Activated T-cell treated with anti-CD3 and anti-CD28 coated beads, Interleukin-2, amount 50 U/mL, for 48 hours (primary cell): ENCODE measurements around the gene GPR39.

Source experiments
- DNase-seq, 2 experiments: peaks; one replicate each; pipeline ENCODE4 v3.0.0-alpha.2; 2020

GPR39 gene

DNA sequence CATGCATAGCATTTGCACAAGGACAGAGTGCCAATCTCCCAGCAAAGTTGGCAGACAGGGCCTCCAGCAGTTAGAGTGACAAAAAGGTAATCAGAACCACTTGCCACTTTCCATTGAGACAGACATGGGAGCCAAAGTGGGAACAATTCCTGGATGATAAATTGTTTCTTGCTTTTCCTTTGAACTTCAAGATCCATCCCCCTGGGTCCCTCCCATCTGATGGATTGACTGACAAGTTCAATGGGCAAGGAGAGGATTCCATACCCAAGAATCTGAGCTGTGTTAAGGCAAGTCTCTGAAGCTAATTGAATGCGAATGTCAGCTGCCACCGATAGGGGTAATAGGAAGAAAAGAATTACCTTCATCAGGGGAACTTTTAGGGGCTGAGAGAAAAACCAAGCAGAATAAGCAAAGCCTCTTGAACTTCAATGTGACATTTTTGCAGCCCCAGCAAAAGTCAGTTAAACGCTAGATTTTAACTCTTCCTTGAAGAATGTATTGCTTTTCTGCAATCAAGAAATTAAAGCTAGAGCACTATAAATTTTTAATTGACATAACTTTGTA is 156.9 kb downstream of the GPR39 start:
- no peak for DNase-seq

DNA sequence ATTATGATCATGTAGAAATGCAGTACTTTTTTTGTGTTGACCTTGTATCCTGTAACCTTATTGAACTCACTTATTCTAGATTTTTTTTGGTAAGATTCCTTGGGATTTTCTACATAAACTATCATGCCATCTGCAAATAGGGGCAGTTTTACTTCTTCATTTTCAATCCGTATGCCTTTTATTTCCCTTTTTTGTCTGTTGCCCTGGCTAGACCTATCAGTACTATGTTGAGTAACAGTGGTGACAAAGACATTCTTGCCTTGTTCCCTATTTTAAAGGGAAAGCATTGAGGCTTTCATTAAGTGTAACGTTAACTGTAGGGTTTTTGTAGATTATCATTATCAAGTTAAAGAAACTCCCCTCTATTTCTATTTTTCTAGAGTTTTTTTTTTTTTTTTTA is 161.1 kb downstream of the GPR39 start:
- no peak for DNase-seq

DNA sequence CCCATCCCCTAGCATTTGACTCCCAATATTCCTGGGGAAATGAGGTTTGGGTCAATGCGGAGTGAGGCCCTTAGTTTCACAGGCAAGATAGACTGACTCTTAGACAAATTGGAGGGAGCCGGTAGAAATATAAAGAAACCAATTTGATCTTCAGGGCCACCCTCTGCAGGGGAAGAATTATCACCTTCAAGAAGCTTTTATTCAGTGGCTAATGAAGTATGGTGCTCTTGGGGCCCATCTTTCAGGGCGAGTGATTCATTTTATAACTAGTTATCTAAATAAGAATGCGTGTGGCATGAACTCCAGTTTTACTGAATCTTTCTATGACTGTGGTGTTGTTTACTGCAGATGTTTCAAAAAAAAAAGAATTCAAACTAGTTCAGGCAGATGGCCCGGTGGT is 165.0 kb downstream of the GPR39 start:
- DNase-seq, result no peak

GRCh38 chr2:132581991-132582738 is 165.6 kb downstream of the GPR39 start:
- no peak for DNase-seq

DNA sequence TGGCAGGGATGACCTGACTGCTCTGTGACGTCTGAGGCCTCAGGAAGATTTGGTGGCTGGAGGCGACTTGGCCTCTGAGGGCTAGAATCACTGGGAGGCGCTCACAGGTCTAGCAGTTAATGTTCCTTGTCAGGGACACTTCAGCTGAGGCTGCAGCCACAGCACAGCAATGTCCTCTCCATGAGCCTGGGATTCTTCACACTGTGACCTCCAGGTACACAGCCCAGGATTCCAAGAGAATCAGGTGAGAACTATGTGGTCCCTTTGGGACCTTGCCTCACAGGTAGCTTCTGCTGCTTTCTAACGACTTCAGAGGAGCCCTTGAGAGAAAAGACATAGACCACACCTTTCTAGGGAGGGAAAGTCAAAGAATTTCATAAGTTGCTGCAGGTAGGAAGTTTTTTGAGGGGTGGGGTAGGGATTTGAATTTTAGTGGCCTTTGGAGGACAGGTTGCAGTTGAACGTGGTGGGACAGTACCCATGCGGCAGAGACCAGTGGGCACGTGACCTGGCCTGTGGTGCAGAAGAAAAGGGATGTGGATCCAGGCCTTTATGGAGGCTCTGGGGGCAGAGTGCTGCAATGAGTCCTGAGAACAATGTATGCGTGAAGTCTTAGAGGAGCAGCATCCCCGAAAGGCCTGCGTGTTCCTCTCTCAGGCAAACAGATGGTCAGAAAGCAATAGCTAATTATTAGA is 167.2 kb downstream of the GPR39 start:
- DNase-seq, result no peak

- DNase-seq, result no peak
Observed at GRCh38 chr2:132584976-132585817, 168.6 kb downstream of the GPR39 start.

DNA sequence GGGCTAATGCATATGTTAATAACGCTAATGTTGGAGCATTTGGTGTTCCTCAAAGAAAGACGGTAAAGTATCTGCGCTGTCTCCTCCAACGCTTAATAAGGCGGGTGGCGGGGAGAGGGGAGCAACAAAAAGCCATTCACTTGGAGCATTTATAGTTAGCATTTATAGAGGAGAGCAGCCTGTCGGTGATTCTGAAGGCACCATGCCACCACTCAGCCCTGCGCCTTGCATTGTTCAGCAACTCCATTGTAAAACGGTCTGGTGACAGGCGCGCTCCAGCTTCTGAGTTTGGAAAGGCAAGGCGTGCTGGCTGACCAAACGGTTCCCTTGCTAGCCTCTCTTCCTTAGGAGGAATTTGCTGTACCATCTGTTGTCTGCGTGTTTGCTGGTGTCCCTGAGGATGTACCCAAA is 169.5 kb downstream of the GPR39 start:
- no peak for DNase-seq

- no peak for DNase-seq
Observed at GRCh38 chr2:132586835-132587234, 170.2 kb downstream of the GPR39 start.

DNA sequence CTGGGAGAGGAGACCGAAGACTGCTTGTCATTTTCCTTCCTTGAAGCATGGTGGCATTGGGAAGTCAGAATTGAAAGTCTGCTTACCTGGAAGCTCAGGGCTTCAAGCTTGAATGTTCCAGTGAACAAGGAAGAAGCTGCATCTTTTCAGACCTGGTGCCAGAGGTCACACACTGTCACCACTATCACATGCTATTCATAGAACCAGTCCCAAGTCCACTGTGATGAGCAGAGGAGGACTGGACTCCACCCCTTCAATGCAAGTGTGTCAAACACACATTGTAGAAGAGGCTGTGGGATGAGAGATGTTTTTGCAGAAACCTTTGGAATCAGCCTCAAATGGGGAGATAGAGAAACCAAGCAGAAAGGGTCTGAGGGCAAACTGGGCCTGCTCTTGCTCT is 172.0 kb downstream of the GPR39 start:
- no peak for DNase-seq

DNA sequence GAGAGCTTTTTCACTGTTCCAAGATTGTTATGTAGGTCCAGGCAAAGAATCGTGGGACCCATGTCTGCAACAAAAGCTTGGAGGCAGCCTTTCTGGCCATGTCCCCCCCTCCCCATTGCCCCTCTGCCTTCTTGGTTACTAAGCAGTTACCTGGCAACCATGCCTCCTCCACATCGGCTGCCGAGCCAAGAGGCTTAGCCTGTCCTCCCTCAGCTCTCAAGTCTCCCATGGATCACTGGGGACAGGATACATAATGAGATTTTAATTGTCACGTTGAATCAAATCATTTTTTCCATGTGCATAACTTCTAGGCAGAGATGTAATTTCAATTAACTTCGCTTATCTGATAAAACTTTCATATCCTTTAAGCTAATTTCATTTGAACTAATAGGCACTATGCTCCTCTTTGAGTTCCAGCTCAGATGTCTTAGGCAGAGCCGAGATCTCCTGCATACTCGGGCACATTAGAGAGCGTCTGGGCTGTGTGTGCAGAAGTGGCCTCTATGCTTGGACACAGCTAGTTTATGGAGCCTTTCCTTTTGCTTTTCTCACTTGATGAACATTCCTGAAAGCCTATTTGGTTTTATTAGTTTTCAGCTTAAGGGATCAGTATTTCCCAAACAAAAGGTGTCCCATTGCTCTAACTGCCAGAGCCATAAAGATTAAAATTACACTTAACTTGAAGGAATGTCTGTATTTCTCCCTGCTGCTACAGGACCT is 172.7 kb downstream of the GPR39 start:
- no peak for DNase-seq

DNA sequence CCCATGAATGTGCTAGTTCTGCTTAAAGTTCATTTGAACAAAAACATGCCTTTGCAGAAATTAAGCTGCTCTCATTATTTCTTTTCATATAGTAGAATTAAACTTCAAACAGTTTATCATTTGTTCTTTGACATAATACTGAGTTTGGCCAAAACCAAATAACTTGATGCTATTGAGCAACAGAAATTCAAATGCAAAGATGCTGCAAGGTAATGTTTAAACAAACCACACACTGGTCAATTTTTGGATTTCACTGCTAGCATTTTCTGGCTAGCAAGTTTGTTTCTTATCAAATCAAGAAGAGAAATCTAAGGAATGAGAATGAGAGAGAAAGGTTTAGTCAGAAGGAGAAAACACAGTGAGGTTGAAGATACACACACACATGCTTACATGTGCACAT is 173.4 kb downstream of the GPR39 start:
- no peak for DNase-seq

GRCh38 chr2:132593171-132593570 is 176.6 kb downstream of the GPR39 start:
- DNase-seq, result no peak

DNA sequence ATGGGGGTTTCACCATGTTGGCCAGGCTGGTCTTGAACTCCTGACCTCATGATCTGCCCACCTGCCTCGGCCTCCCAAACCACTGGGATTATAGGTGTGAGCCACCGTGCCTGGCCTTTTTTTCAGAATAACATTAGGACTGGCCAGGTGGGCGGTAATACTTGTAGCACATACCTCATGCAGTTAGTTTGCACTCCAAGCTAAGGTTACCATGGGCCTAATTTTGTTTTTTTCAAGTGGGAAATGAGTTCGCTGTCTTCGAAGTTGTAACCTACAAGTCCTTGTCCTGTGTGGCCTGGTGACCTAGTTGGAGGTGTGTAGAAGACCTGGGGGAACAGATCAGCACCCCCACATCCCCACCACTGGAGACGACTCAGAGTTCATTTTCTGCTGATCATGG is 178.6 kb downstream of the GPR39 start:
- no peak for DNase-seq

GRCh38 chr2:132595693-132596092 is 179.1 kb downstream of the GPR39 start:
- no peak for DNase-seq

- DNase-seq, result no peak
Observed at GRCh38 chr2:132597166-132597565, 180.6 kb downstream of the GPR39 start.

GRCh38 chr2:132597831-132598230 is 181.2 kb downstream of the GPR39 start:
- no peak for DNase-seq

GRCh38 chr2:132598536-132598935 is 181.9 kb downstream of the GPR39 start:
- DNase-seq, result no peak

DNA sequence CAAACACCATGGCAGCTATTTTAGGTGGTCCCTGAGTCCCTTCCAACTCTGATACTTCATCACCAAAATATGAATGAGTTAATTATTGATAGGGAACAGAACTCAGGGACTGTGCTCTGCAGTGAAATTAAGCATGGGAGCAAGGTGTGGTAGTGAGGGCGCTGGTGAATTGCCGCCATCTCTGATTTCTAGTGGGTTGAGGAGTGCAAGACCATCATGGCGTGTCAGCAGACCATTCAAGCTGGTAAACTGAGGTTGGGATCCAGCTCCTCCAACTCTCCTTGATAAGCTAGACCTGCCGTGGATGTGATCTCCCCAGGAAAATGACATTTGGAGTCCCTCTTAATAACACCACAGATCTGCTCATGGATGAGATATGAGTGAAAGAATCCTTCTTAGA is 183.0 kb downstream of the GPR39 start:
- DNase-seq, result no peak

DNA sequence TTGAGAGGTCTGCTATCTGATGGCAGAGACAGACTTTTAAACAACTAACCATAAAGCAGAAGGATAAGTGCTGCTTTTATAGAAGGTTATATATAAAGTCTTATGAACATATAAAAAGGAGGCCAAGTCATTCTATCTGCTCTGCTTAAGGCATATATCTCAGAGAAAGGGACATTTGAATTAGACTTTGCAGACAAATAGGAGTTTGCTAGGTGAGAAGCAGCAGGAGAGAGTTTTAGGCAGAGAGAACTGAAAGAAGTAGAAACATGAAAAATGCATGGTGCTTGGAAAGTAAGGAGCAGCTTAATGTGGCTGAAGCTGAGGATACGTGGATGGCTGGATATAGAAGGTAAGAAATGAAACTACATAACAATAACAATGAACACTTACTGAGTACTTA is 188.0 kb downstream of the GPR39 start:
- no peak for DNase-seq

DNA sequence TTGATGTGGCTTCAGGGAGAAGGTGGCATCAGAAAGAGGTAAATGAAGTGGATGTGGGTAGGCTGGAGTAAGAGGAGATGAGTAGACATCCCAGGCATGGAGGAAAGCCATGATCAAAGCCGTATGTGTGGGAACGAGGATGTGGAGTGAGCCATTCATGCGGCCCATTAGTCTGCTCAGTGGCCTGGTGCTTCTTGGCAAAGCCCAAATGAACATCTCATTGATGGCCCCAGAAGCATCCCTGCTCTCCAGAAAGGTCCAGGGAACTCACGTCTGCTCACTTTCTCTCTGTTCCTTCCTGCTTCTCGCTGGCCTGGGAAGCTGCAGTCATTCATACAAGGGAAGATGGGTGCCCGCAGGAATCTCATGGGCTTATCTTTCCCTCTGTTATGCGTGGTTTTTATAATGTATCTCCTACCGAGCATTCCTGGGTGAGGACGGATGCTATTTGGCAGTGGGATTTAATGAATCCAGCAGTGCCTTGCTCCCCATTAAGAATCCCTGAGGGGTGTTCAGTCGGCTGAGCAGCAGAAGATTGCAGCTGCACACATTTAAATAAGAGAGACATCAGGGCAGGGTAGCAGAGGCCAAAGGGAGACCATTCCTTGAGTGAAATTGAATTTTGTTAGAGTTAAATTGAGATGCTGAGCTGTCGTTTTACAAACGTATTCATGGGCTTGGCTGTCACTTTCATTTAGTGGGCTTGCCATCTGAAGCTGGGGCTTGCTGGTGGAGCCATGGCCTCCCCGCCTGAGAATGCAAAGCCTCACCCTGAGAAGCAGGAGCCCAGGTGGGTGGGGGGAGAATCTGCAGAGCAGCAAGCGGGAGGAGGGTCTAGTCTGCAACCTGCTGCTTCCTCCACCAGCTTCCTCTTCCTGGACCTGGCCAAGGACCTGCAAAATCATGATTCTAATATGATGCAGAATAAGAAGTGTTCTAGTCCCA is 188.9 kb downstream of the GPR39 start:
- no peak for DNase-seq

GRCh38 chr2:132606649-132607048 is 190.0 kb downstream of the GPR39 start:
- DNase-seq, result no peak
